IMR-90 (cell line): ENCODE data around the gene PGAM4. TPM values are rescaled to one million over a fixed set of nuclear protein-coding genes. Genes with fewer than 3 reads are reported as not detected.
"Not testable (repeated sequence)": the region's sequence is repeated elsewhere in the genome, so short reads cannot be mapped to it uniquely, and the experiment has no call there.

Experiments
- ATAC-seq: fragments of 200-7000 bp; cut with Tn5 transposase; 2 replicates; pipeline ENCODE4 v1.9.1; 2020; ENCODE audit warnings: low read depth, mild to moderate bottlenecking, moderate library complexity
- BruUV-seq: library from RNA; stranded (reverse); fragments of 400-500 nt; replicated peaks from 2 replicates; lab custom pipeline; 2021; lab: Mats Ljungman, UMichigan
- CTCF ChIA-PET: fragments of 300-600 bp; formaldehyde crosslinking; extraction: SDS; loops from one replicate; lab custom pipeline; 2021; ENCODE audit warnings: antibody characterized with exemption; lab: Yijun Ruan, JAX
- POLR2A ChIA-PET: fragments of 300-600 bp; sonication (Branson Sonifier 250); formaldehyde crosslinking; loops from one replicate; lab custom pipeline; 2022; ENCODE audit warnings: antibody characterized with exemption; ENCODE audit not compliant: unreplicated experiment; lab: Charles Lee
- DNase-seq: peaks from one replicate; pipeline ENCODE4 v3.0.0; 2013
- H2AFZ ChIP-seq: replicated peaks from 2 replicates; pipeline ENCODE3; 2013; ENCODE audit warnings: low read length, mild to moderate bottlenecking; ENCODE audit not compliant: poor library complexity
- H2AK5ac ChIP-seq: 2 replicates; pipeline ENCODE4 v1.6.1; 2013; ENCODE audit warnings: low read depth, low read length, inconsistent platforms
- H2AK9ac ChIP-seq: replicated peaks from 2 replicates; pipeline ENCODE3; 2013; ENCODE audit warnings: mild to moderate bottlenecking, low read depth, low read length, moderate library complexity; ENCODE audit not compliant: poor library complexity
- H2BK120ac ChIP-seq: 2 replicates; pipeline ENCODE4 v1.6.1; 2013; ENCODE audit warnings: low read depth, low read length, inconsistent platforms
- H2BK15ac ChIP-seq: 3 replicates; pipeline ENCODE4 v1.6.1; 2013; ENCODE audit warnings: low read depth, low read length, inconsistent platforms
- H2BK20ac ChIP-seq: 2 replicates; pipeline ENCODE4 v1.6.1; 2013; ENCODE audit warnings: low read depth, mild to moderate bottlenecking, inconsistent platforms, low read length, moderate library complexity
- H2BK5ac ChIP-seq: 2 replicates; pipeline ENCODE4 v1.6.1; 2013; ENCODE audit warnings: mild to moderate bottlenecking, low read depth, low read length, inconsistent platforms; ENCODE audit not compliant: poor library complexity, severe bottlenecking
- H3K14ac ChIP-seq: replicated peaks from 2 replicates; pipeline ENCODE4 v1.6.1; 2013; ENCODE audit warnings: low read depth, low read length, inconsistent platforms
- H3K18ac ChIP-seq: 2 replicates; pipeline ENCODE4 v1.6.1; 2013; ENCODE audit warnings: low read depth, low read length, control low read depth
- H3K23ac ChIP-seq: 2 replicates; pipeline ENCODE4 v1.6.1; 2013; ENCODE audit warnings: low read depth, low read length, inconsistent platforms
- H3K27ac ChIP-seq: 2 replicates; pipeline ENCODE4 v1.5.1; 2013; ENCODE audit warnings: mild to moderate bottlenecking, control low read depth, low read length; ENCODE audit not compliant: insufficient read depth
- H3K27me3 ChIP-seq: 2 replicates; pipeline ENCODE4 v1.6.1; 2013; ENCODE audit warnings: low read length; ENCODE audit not compliant: control insufficient read depth, insufficient read depth
- H3K36me3 ChIP-seq: 2 replicates; pipeline ENCODE4 v1.6.1; 2013; ENCODE audit warnings: low read length, mixed read lengths; ENCODE audit not compliant: control insufficient read depth, insufficient read depth
- H3K4ac ChIP-seq: 2 replicates; pipeline ENCODE4 v1.6.1; 2013; ENCODE audit warnings: low read depth, low read length, inconsistent platforms
- H3K4me1 ChIP-seq: 2 replicates; pipeline ENCODE4 v1.6.1; 2013; ENCODE audit warnings: low read length, mixed read lengths; ENCODE audit not compliant: control insufficient read depth, insufficient read depth
- H3K4me2 ChIP-seq: 2 replicates; pipeline ENCODE4 v1.6.1; 2013; ENCODE audit warnings: low read depth, mild to moderate bottlenecking, control low read depth, low read length, moderate library complexity
- H3K4me3 ChIP-seq: 2 replicates; pipeline ENCODE4 v1.5.1; 2013; ENCODE audit warnings: low read depth, mild to moderate bottlenecking, control low read depth, low read length, moderate library complexity; ENCODE audit not compliant: insufficient read depth
- H3K56ac ChIP-seq: 2 replicates; pipeline ENCODE4 v1.6.1; 2013; ENCODE audit warnings: low read length, inconsistent platforms; ENCODE audit not compliant: insufficient read depth; ENCODE audit errors: extremely low read depth
- H3K79me1 ChIP-seq, 2 experiments: 2 replicates each; pipeline ENCODE4 v1.6.1; 2013; ENCODE audit warnings: low read length in 2 of 2, inconsistent platforms in 1 of 2, low read depth in 1 of 2
- H3K9ac ChIP-seq: 2 replicates; pipeline ENCODE4 v1.6.1; 2013; ENCODE audit warnings: low read depth, low read length, control low read depth
- H3K9me1 ChIP-seq: 2 replicates; pipeline ENCODE4 v1.6.1; 2013; ENCODE audit warnings: low read length, inconsistent platforms; ENCODE audit not compliant: insufficient read depth
- H3K9me3 ChIP-seq: 2 replicates; pipeline ENCODE4 v1.6.1; 2013; ENCODE audit warnings: low read length; ENCODE audit not compliant: control insufficient read depth, insufficient read depth
- H4K20me1 ChIP-seq: 2 replicates; pipeline ENCODE4 v1.6.1; 2013; ENCODE audit warnings: low read length, inconsistent platforms; ENCODE audit not compliant: insufficient read depth
- H4K5ac ChIP-seq: 2 replicates; pipeline ENCODE4 v1.6.1; 2013; ENCODE audit warnings: mild to moderate bottlenecking, low read depth, low read length, control low read depth
- H4K8ac ChIP-seq, 2 experiments: 2 replicates each; pipeline ENCODE4 v1.6.1; 2013; ENCODE audit warnings: low read depth in 2 of 2, low read length in 2 of 2, control low read depth in 1 of 2, inconsistent platforms in 1 of 2
- H4K91ac ChIP-seq: 2 replicates; pipeline ENCODE4 v1.6.1; 2013; ENCODE audit warnings: low read depth, low read length, inconsistent platforms; ENCODE audit not compliant: insufficient read depth
- BHLHE40 ChIP-seq: fragments of 150-350 bp; IDR thresholded peaks from 2 replicates; pipeline ENCODE4 v1.6.1; 2016; ENCODE audit warnings: mild to moderate bottlenecking, low read depth, low read length
- CEBPB ChIP-seq: IDR thresholded peaks from 2 replicates; pipeline ENCODE4 v1.6.1; 2012; ENCODE audit warnings: low read depth, low read length, improper control_type of control experiment
- CHD1 ChIP-seq: IDR thresholded peaks from 2 replicates; pipeline ENCODE4 v1.6.1; 2012; ENCODE audit warnings: low read depth, low read length, improper control_type of control experiment
- ELK1 ChIP-seq: fragments of 150-350 bp; IDR thresholded peaks from 2 replicates; pipeline ENCODE4 v1.6.1; 2016; ENCODE audit warnings: low read depth, mild to moderate bottlenecking, low read length, moderate library complexity, borderline replicate concordance
- MAFK ChIP-seq: IDR thresholded peaks from 2 replicates; pipeline ENCODE4 v1.6.1; 2012; ENCODE audit warnings: low read depth, low read length, improper control_type of control experiment
- MAZ ChIP-seq: IDR thresholded peaks from 2 replicates; pipeline ENCODE4 v1.6.1; 2012; ENCODE audit warnings: low read depth, mild to moderate bottlenecking, low read length, improper control_type of control experiment, moderate library complexity, borderline replicate concordance
- MXI1 ChIP-seq: IDR thresholded peaks from 2 replicates; pipeline ENCODE4 v1.6.1; 2012; ENCODE audit warnings: low read depth, mild to moderate bottlenecking, low read length, moderate library complexity, borderline replicate concordance
- NFE2L2 ChIP-seq: fragments of 150-350 bp; IDR thresholded peaks from 2 replicates; pipeline ENCODE4 v1.6.1; 2016; ENCODE audit warnings: low read depth, mild to moderate bottlenecking, low read length
- RFX5 ChIP-seq: IDR thresholded peaks from 2 replicates; pipeline ENCODE4 v1.8.0; 2012; ENCODE audit warnings: low read depth, mild to moderate bottlenecking, low read length, moderate library complexity
- WGBS, 2 experiments: methylation state at CpG; one replicate each; pipeline versions ENCODE4 v1.1.5 to v1.1.7; 2013; ENCODE audit warnings: missing lambda C conversion rate in 2 of 2; ENCODE audit not compliant: insufficient read length in 1 of 2; ENCODE audit errors: extremely low coverage in 2 of 2; 5-methylcytosine and 5-hydroxymethylcytosine counted together
- dilution Hi-C: fragments of 300-500 bp; cut with HindIII; formaldehyde crosslinking; loops from one replicate; pipeline ENCODE4 v1.14.3; 2018; ENCODE audit warnings: low sequenced_read_pairs; ENCODE audit not compliant: unreplicated experiment
- in situ Hi-C: fragments of 300-500 bp; cut with MboI; formaldehyde crosslinking; loops from 3 replicates; pipeline ENCODE4 v1.14.3; 2019; ENCODE audit warnings: low sequenced_read_pairs, inconsistent platforms, mixed read lengths
- intact Hi-C: fragments of 100-400 bp; cut with micrococcal nuclease; formaldehyde crosslinking; loops from 2 replicates; pipeline ENCODE4 v1.10.0; 2022
- polyA plus RNA-seq, 3 experiments: library from polyadenylated mRNA; depleted of rRNA; stranded (reverse); fragments of >200 nt; gene quantifications; 2 replicates each; pipeline ENCODE4 v1.2.3, GENCODE V29; 2012; ENCODE audit warnings: low replicate concordance in 1 of 3
- total RNA-seq: library from RNA; depleted of rRNA; stranded (reverse); fragments of >200 nt; gene quantifications from 2 replicates; pipeline ENCODE4 v1.2.3, GENCODE V29; 2012

Gene PGAM4
- total and polyA plus RNA-seq, 2 of the 4 experiments (the other 2 are of a cell fraction), result 0.46 to 0.72 TPM

DNA sequence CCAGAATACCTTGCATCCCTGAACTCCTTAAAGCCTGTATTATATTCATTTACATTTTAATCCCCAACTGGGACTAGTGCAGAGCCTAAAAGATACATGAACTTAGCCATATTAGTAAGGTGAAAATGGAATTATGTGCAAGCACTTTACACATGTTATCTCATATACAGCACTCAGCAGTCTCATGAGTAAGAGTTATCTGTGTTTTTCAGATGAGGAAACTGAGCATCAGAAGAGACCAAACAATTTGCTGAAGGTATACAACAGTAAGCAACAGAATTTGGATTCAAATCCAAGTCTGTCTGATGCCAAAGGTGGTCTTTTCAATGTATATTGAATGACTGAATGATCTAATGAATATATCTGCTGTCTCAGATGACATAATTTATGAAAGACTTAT lies 46.7 kb downstream of the PGAM4 start:
- dilution Hi-C loops, result no loop called here
- Histone ChIP-seq H3K23ac (no peak overlapping the region), H3K56ac (no peak overlapping the region), H3K27ac (no peak overlapping the region), H3K9me3 (no peaks in the 10 kb centered on the region), H3K36me3 (no peaks in the 10 kb centered on the region), H3K14ac (no peak overlapping the region), H3K4me2 (no peak overlapping the region), H4K91ac (no peak overlapping the region), H2BK20ac (no peak overlapping the region), H3K9ac (no peak overlapping the region), H2AK5ac (no peak overlapping the region), H2BK15ac (no peak overlapping the region), H3K79me1 (peaks cover 0 to 7% of the 10 kb centered on the region in 2 experiments; a peak in 2 of 4 replicates), H3K9me1 (no peaks in the 10 kb centered on the region), H3K4me3 (no peak overlapping the region), H3K4ac (no peak overlapping the region), H2BK5ac (no peak overlapping the region), H4K5ac (no peak overlapping the region), H3K4me1 (peaks cover 2% of the 10 kb centered on the region; the same call in 1 of the 2 replicates), H2AK9ac (no peak overlapping the region), H4K20me1 (peaks cover 4% of the 10 kb centered on the region; the same call in 1 of the 2 replicates), H4K8ac (no peak overlapping the region), H2BK120ac (no peak overlapping the region), H3K27me3 (no peaks in the 10 kb centered on the region), H3K18ac (no peak overlapping the region), H2AFZ (no peak overlapping the region)
- CTCF ChIA-PET, result no interaction called here
- in situ Hi-C loops, result no loop called here
- POLR2A ChIA-PET, result no interaction called here
- intact Hi-C loops, result no loop called here
- no peak for TF ChIP-seq BHLHE40
- TF ChIP-seq MAFK, result no peak
- TF ChIP-seq MAZ, result no peak
- no peak for TF ChIP-seq MXI1
- TF ChIP-seq ELK1, result no peak
- TF ChIP-seq RFX5, result no peak
- no peak for TF ChIP-seq CHD1
- TF ChIP-seq CEBPB, result no peak
- TF ChIP-seq NFE2L2, result no peak
- no peak for ATAC-seq
- no peak for DNase-seq
- no TSS peak for BruUV-seq

GRCh38 chrX:77919370-77919769 lies 50.1 kb downstream of the PGAM4 start:
- H2AFZ ChIP-seq, ATAC-seq, H2AK5ac ChIP-seq, H4K20me1 ChIP-seq, H4K5ac ChIP-seq, H3K4ac ChIP-seq, POLR2A ChIA-PET, H3K36me3 ChIP-seq, H3K4me2 ChIP-seq, BruUV-seq, H2AK9ac ChIP-seq, H2BK120ac ChIP-seq, H3K9me1 ChIP-seq, dilution Hi-C loops, H3K14ac ChIP-seq, H4K8ac ChIP-seq, H3K18ac ChIP-seq, CTCF ChIA-PET, H3K9ac ChIP-seq, H3K23ac ChIP-seq, H3K9me3 ChIP-seq, H4K91ac ChIP-seq, intact Hi-C loops, H2BK15ac ChIP-seq, H3K27ac ChIP-seq, DNase-seq, H2BK20ac ChIP-seq, H3K79me1 ChIP-seq, H3K4me1 ChIP-seq, H2BK5ac ChIP-seq, H3K56ac ChIP-seq, H3K27me3 ChIP-seq, H3K4me3 ChIP-seq: not testable (repeated sequence)
- in situ Hi-C loops, result loop anchor here (10.0 kb wide), 1 partner anchor 95 kb away; no protein-coding TSS in a partner anchor
- WGBS, 2 experiments, result 67% methylated on average over 3 of the region's 6 CpGs; no CpG with 5 or more reads in 1 of the 2 experiments
